D721Med (cell line): ENCODE measurements around the gene CDH5.
"Not testable (repeated sequence)": the region's sequence is repeated elsewhere in the genome, so short reads cannot be mapped to it uniquely, and the experiment has no call there.

ENCODE experiments used
- DNase-seq: peaks from one replicate; pipeline ENCODE4 v3.0.0; 2011; ENCODE audit warnings: low spot score; ENCODE audit not compliant: insufficient read length
- FAIRE-seq: peaks from 2 replicates; lab custom pipeline; 2011; peaks lifted over from hg19 to GRCh38; lab: Jason Lieb, UNC
- CTCF ChIP-seq: IDR thresholded peaks from 2 replicates; pipeline ENCODE4 v1.5.1; 2012; ENCODE audit warnings: mild to moderate bottlenecking, control low read depth; ENCODE audit not compliant: insufficient read depth; ENCODE audit errors: missing control alignments

CDH5 gene

DNA sequence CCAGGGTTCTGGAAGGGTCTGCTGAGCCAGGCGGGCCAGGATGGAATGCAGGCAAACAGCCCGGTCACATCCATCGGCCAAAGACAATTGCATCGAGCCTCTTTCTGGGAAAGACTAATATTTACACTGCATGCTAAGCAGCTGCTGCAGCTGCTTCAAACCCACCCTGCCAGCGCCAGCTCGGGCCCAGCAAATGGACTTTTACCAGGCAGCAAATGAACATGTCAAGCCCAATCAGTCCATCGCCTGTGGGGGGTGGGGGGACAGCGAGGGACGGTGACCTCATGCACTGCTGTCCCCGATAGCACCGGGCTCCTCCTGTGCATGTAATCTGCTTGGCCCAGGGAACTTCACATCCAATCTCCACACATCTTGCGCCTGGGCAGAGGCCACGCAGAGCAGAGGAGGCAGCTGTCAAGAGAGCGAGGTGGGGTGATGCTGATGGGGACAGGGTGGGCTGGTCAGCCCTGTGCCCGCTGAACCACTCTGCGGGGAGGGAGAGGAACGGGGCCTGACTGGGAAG is 39.4 kb upstream of the CDH5 start:
- FAIRE-seq: no peak
- DNase-seq: no peak
- TF ChIP-seq CTCF: no peak

DNA sequence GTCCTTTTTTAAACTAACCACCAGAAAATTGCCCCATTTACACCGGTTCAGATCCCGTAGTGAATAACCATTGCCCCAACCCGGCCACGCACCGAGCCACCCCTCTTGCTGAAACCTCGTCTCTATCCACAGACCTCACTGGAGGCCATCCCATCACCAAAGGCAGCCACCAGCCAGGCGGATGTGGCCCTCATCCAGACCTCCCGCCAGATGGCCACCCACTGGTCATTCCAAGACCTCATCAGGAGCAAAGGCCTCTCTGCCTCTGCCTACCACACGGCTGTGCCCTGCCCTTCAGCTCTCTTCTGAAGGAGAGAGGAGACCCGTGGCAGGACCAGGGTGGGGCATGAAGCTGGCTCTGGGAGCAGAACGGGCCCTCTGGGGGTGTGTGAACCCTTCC is 38.2 kb upstream of the CDH5 start:
- TF ChIP-seq CTCF: no peak
- FAIRE-seq (no peak), DNase-seq (no peak)

DNA sequence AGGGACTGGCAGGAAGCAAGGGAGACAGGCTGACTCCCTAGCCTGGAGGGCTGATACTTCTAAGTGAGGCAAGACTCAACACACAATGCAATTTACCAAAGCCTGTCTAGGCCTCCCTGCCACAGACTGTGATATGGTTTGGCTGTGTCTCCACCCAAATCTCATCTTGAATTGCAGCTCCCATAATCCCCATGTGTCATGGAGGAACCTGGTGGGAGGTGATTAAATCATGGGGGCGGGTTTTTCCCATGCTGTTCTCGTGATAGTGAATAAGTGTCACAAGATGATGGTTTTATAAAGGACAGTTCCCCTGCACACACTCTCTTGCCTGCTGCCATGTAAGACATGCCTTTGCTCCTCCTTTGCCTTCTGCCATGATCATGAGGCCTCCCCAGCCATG is 35.0 kb upstream of the CDH5 start:
- DNase-seq, FAIRE-seq: not testable (repeated sequence)

DNA sequence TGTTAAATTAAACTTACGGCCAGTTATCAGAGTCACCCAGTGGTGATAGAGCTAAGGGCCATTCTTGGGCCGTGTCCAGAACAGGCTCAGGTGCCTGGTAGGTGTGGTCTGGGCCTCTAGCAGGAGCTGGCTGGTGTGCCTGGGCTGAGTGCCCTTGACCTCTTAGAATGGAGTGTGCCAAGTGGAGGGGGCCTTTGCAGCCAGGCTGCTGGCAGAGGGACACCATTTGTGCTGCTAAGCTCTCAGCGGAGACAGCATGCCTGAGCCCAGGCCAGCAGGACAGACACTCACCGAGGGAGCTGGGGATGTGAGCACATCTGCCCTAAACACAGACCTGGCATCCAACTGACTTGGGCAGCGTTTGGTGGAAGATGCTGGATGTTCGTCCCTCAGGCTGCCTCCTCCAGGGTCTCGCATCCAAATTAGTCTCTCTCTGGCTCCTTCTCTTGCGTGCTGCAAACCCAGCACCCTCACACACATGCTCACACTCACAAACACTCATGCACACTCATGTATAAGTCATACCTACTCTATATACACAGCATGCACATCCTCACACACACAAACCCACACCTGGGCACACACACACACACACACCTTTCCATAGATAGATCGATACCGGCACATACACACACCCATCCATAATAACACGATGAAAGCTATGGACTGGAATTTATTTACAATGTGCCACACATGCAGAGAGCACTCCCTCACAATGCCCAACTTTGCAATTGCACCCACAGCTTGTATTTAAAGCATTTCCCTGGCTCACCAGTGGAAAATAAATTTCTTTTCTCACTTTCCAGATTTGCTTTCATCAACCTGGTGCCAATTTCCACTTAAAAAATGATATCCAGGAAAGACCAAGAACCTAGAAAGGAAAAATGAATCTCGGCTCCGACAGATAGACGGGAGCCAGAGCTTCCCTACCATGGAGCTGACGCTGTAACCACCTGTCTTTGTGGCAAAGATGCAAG is 33.6 kb upstream of the CDH5 start:
- DNase-seq (no peak), FAIRE-seq (no peak)
- no peak for TF ChIP-seq CTCF

- DNase-seq: no peak
- no peak for FAIRE-seq
- no peak for TF ChIP-seq CTCF
Measured at GRCh38 chr16:66334853-66335574, 31.5 kb upstream of the CDH5 start.

DNA sequence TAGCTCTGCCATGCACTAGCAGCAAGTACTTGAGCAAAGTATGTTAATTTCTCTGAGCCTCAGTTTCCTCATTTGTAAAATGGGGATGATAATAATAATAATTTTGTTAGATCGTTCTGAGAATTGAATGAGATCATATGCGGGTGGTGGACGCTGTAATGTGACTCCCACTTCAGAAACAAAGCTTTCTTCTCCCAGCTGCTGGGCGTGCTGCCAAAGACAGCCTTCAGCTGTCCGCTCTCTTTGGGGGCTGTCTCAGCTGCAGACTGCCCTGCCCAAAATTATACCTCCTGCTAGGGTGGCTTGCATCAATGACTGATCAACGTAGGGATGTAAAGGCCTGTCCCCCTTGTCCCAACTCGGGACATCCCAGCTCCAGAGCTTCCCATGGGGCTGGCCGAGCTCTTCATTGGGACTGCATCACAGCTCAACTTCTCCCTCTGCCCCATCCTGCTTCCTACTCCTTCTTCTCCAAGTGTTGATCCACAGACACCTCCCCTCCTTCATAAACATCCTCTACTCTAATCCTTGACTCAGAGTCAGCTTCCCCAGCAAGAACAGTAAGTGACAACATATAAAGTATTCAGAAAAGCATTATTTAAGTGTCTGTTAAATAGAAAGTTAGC is 30.7 kb upstream of the CDH5 start:
- no peak for FAIRE-seq
- no peak for TF ChIP-seq CTCF

DNA sequence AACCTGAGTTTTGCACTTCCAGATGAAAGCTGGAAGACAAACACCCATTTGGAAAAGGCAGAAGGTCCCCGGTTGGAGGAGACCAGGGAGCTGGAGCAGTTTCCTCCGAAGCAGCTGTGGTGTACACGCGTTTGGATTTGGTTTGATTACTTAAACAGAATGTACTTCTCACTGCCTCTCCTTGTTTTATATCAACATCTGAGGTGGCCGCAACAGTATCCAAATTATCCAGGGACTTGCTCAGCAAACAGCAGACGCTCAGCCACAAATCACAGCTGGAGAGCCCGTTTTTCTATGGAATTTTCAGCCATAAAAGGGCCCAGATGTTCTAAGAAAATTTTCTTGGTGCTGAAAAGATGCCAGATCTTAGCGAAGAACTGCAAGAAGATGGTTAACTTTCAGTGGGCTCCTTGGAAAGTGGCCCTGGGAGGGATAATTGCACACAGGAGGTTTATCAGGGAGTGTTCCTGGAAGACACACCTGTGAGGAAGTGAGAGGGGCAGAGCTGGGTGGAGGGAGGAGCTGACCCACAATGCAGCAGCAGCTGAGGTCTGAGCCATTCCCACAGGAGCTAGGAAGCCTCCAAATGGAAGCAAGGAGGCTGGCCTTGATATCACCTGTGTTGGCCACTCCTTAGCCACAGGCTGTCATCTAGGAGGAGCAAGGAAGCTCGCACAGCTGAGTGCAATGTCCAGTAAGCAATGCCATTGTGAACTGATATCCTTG is 28.9 kb upstream of the CDH5 start:
- DNase-seq: no peak
- no peak for TF ChIP-seq CTCF

More for the DNA sequence above, 30.7 kb upstream of the CDH5 start:
- DNase-seq: no peak

More for the DNA sequence above, 28.9 kb upstream of the CDH5 start:
- FAIRE-seq: no peak
